Dorsolateral prefrontal cortex (tissue), 118 donors: ENCODE measurements around the gene CTBS. TPM values are rescaled to one million over a fixed set of nuclear protein-coding genes. Genes with fewer than 3 reads are reported as not detected.

Experiments used
- total RNA-seq, 120 experiments: library from RNA; stranded (reverse); gene quantifications; one replicate each; pipeline versions ENCODE4 v1.2.3 to v1.2.4, GENCODE V29; 2022

The CTBS gene
- total RNA-seq, 120 experiments from 2014 or later: 4.5 to 15.6 (median 8.4) TPM

Other genes with a start within 250 kb of the CTBS start
- 1 to 10 TPM in 33 of 120 experiments, under 1 TPM in 55, not detected in 32; 0.35 to 2.3 (median 0.83) TPM for gene DNASE2B, start 176.0 kb downstream of the CTBS start, total RNA-seq
- 10 to 100 TPM; 11.8 to 23.8 (median 18.5) TPM for gene RPF1, start 95.2 kb downstream of the CTBS start, total RNA-seq
- gene SPATA1, start 68.1 kb downstream of the CTBS start, total RNA-seq: 1 to 10 TPM in 98 of 120 experiments, under 1 TPM in 15, not detected in 7; 0.20 to 5.9 (median 1.9) TPM
- 10 to 100 TPM in 119 of 120 experiments, 1 to 10 TPM in 1; 8.0 to 50.7 (median 21.2) TPM for gene GNG5, start 67.9 kb downstream of the CTBS start, total RNA-seq
- 100 to 1,000 TPM in 28 of 120 experiments, 10 to 100 TPM in 92; 27.5 to 131 (median 86.0) TPM for gene SSX2IP, start 116.0 kb upstream of the CTBS start, total RNA-seq